DMS153 (cell line): ENCODE results near the gene R3HDM2.
"Not testable (repeated sequence)": the region's sequence is repeated elsewhere in the genome, so short reads cannot be mapped to it uniquely, and the experiment has no call there.

Experiments used
- DNase-seq: peaks from one replicate; lab custom pipeline; 2025; lab: John Stamatoyannopoulos, UW

R3HDM2 gene

GRCh38 chr12:57452937-57453509 is 22.2 kb upstream of the R3HDM2 start:
- peak; percentile 30 for DNase-seq

- DNase-seq: no peak
Observed at GRCh38 chr12:57452181-57452936, 21.5 kb upstream of the R3HDM2 start.

- DNase-seq: no peak
Observed at GRCh38 chr12:57451233-57451778, 20.5 kb upstream of the R3HDM2 start.

- no peak for DNase-seq
Observed at GRCh38 chr12:57450057-57450456, 19.2 kb upstream of the R3HDM2 start.

DNA sequence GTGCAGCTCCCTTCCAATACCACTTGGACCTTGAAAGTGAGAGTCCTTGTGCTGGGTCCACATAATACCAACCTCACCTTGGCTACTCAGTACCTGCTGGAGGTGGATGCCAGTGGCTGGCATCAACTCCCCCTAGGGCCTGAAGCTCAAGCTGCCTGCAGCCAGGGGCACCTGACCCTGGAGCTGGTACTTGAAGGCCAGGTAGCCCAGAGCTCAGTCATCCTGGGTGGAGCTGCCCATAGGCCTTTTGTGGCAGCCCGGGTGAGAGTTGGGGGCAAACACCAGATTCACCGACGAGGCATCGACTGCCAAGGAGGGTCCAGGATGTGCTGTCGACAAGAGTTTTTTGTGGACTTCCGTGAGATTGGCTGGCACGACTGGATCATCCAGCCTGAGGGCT is 18.5 kb upstream of the R3HDM2 start:
- DNase-seq: no peak

DNA sequence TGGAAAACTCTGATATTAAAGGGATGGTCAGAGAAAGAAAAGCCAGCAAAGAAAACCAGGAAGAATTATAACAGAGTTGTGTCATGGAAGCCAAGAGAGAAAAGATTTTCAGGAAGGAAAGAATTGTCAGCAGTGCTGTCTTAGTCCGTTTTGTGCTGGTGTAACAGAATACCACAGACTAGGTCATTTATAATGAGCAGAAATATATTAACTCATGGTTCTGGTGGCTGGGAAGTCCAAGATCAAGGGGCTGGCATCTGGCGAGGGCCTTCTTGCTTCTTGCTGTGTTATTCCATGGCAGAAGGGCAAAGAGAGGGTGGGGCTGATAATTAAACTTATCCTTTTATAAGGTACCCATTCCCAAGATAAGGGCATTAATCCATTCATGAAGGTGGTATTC is 17.8 kb upstream of the R3HDM2 start:
- DNase-seq: no peak

- no peak for DNase-seq
Observed at GRCh38 chr12:57446292-57446960, 15.6 kb upstream of the R3HDM2 start.

GRCh38 chr12:57444744-57445143 is 13.9 kb upstream of the R3HDM2 start:
- DNase-seq: no peak

DNA sequence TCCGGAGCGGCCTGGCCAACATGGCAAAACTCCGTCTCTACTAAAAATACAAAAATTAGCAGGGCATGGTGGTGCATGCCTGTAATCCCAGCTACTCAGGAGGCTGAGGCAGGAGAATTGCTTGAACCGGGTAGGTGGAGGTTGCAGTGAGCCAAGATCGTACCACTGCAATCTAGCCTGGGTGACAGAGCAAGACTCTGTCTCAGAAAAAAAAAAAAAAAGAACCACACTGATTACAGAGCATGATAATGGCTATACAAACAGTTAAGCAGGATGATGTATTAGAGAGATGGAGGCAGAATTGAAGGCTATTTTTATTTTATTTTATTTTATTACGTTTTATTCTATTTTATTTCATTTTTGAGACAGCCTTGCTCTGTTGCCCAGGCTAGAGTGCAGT is 13.5 kb upstream of the R3HDM2 start:
- DNase-seq: not testable (repeated sequence)

DNA sequence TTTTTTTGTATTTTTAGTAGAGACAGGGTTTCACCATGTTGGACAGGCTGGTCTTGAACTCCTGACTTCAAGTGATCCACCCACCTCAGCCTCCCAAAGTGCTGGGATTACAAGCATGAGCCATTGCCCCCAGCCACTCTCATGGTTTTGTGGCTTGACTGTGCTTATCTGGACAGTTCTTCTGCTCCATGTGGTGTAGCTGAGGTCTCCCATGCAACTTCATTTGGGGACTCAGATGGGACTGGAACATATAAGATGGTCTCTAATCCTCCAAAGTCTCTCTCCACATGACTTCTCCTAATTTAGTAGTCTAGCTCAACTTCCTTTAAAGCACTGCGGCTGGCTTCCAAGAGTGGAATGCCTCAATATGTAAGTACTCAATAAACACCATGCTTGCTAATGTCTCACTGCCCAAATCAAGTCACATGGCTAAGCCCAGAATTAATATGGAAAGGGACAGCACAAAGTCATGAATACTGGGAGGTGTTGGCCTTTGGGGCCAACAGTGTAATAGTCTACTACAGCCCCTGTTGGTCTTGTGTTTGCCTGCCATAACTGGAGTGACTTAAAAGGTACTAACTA is 11.1 kb upstream of the R3HDM2 start:
- DNase-seq: no peak

DNA sequence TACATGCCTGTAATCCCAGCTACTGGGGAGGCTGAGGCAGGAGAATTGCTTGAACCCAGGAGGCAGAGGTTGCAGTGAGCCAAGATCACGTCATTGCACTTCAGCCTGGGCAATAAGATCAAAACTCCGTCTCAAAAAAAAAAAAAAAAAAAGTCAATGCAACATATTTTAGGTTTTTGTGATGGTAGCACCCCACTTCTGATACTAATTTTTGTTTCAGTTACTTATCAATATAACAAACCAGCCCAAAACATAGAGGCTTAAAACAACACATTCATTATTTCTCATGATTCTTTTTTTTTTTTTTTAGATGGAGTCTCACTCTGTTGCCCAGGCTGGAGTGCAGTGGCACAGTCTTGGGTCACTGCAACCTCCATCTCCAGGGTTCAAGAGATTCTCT is 10.6 kb upstream of the R3HDM2 start:
- DNase-seq: not testable (repeated sequence)

GRCh38 chr12:57439762-57440266 is 9.0 kb upstream of the R3HDM2 start:
- DNase-seq: no peak

DNA sequence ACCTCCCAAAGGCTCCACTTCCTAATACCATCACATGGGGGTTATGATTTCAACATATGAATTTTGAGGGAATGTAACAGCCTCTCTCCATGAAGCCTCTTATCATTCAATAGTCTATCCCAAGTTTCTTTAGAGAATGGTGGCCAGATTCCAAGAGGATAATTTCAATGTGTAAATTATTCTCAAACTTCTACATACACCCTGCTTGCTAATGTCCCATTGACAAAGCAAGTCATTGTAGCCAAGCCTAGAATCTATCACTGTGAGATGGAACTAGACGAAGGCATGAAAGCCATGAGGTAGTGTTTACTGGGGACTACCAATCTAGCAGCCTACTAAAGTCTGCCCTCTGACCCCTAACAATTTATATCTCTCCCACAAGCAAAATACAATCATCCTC is 7.6 kb upstream of the R3HDM2 start:
- DNase-seq: no peak

DNA sequence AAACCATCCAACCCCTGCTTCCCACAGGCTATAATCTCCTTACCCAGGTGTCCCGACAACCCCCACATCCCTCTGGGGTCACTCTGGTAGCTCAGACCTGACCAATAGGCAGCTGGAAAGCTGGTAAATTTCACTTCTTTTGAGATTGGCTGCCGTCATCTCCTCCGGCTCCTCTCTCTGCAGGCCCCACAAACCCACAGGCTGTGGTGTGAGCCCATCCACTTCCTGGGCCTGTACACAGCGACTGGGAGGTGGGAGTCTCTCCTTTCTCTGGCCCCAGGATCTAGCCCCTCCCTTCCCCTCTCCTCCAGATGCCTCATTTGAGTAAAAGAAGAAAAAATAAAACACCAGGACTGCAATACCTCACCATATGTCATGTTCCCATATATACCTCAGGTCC is 4.5 kb upstream of the R3HDM2 start:
- no peak for DNase-seq

DNA sequence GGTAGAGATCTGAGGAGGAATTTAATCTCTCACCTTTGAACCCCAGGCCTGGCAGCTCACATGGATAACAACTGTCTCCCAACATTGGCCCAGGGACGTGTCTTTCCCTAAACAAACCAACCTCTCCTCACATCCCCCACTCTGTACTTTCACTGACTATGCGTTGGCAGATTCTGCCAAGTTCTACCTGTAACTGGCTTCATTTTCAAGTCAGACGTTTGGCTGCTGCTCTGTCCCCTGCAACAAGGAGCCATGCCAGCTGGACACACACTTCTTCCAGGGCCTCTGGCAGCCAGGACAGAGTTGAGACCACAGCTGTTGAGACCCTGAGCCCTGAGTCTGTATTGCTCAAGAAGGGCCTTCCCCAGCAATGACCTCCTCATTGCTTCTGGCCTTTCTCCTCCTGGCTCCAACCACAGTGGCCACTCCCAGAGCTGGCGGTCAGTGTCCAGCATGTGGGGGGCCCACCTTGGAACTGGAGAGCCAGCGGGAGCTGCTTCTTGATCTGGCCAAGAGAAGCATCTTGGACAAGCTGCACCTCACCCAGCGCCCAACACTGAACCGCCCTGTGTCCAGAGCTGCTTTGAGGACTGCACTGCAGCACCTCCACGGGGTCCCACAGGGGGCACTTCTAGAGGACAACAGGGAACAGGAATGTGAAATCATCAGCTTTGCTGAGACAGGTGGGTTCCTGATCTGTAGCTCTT is 3.8 kb upstream of the R3HDM2 start, which contains the start of gene INHBC:
Gene INHBC, plus strand, starts transcription at position 268 of the 707 bp plus-strand sequence. Its CDS starts 103 bp downstream, at position 371.
- DNase-seq: no peak

DNA sequence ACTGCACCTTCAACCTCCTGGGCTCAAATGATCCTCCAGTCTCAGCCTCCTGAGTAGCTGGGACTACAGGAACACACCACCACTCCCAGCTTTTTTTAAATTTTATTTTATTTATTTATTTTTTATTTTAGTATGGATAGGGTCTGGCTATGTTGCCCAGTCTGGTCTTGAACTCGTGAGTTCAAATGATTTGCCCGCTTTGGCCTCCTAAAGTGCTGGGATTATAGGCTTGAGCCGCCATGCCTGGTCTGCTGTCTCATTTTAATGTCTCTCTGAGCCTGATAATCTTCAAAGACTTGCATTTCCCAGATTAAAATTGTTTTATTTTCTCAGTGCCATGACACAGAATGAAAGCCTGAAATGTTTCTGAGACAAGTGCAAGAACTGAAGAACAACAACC is 2.5 kb upstream of the R3HDM2 start:
- no peak for DNase-seq

GRCh38 chr12:57431654-57432188 is 878 bp upstream of the R3HDM2 start:
- no peak for DNase-seq

DNA sequence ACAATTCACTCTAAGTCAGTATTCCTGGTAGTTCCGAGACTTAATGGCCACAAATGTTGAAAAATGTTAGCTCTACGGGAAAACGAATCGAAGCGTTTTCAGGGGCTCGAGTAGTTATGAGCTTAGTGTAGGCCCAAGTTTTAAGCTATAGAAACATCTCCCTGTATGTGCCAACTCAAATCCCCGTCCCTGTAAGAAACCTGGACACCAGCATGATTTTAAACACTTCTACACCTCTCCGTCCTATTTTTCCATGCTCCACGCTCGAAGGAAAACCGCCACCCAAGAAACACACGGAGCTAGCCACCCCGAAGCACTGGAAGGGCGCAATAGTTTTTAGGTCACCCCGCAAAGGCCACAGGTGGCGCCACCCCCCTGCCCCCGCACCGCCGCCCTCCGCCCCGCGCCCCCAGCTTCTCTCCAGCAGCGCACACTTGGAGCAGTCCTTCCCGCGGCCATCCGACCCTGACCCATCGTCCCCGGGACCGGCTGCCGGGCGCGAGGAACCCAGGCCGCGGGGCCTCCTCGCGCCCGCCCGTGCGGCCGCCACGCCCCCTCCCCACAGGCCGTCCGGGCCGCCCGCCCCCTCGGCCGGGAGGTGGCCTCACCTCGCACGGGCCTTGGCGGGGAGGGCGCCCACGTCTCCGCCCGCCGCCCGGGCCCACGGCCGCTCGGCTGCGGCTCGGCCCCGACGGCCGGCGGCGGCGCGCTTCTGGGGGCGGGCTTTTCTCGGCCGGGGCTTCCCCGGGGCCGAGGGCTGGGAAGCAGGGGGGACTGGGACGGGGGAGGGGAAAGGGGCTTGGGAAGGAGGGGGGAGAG is 522 bp downstream of the R3HDM2 start:
- no peak for DNase-seq

GRCh38 chr12:57429473-57430111 is 1.3 kb downstream of the R3HDM2 start:
- DNase-seq: no peak

DNA sequence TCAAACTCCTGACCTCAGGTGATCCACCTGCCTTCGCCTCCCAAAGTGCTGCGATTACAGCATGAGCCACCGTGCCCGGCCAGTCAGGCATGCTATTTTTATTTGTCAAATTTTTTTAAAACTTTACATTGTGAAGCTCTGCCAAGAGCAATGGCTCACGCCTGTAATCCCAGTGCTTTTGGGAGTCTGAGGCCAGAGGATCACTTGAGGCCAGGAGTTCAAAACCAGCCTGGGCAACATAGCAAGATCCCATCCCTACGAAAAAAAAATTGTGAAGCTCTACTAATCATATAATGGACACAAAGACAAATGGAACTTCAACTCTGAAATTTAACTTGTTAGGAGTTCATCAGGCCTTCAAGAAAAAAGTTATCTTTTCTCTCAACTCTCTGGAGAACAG is 1.9 kb downstream of the R3HDM2 start:
- DNase-seq: no peak
